DND-41 (cell line): ENCODE data around the gene STAT6.

ENCODE experiments used
- ATAC-seq: fragments of 200-7000 bp; cut with Tn5 transposase; 3 replicates; pipeline ENCODE4 v1.9.1; 2021; ENCODE audit warnings: low read depth; ENCODE audit not compliant: insufficient read depth
- DNase-seq: peaks from one replicate; pipeline ENCODE4 v3.0.0-alpha.2; 2020
- H2AFZ ChIP-seq: 2 replicates; pipeline ENCODE4 v1.6.0; 2012; ENCODE audit warnings: low read depth, low read length
- H3K27ac ChIP-seq: 2 replicates; pipeline ENCODE4 v1.5.1; 2012; ENCODE audit warnings: low read length, inconsistent platforms
- H3K27me3 ChIP-seq: fragments of 200-600 bp; sonication (generic); 2 replicates; pipeline ENCODE4 v1.6.0; 2012; ENCODE audit warnings: low read length, mild to moderate bottlenecking, inconsistent platforms; ENCODE audit not compliant: insufficient read depth, poor library complexity
- H3K36me3 ChIP-seq: 2 replicates; pipeline ENCODE4 v1.5.1; 2012; ENCODE audit warnings: low read length, inconsistent platforms; ENCODE audit not compliant: insufficient read depth
- H3K4me1 ChIP-seq: 2 replicates; pipeline ENCODE4 v1.5.1; 2012; ENCODE audit warnings: mild to moderate bottlenecking, low read length; ENCODE audit not compliant: insufficient read depth
- H3K4me2 ChIP-seq: 2 replicates; pipeline ENCODE4 v1.6.0; 2012; ENCODE audit warnings: mild to moderate bottlenecking, moderate library complexity, low read length, inconsistent platforms; ENCODE audit not compliant: insufficient read depth
- H3K4me3 ChIP-seq, 2 experiments: fragments of 200-600 bp in 1 of 2; shearing (Covaris generic) in 1 of 2; 2 replicates each; pipeline ENCODE4 v1.5.1; 2012 to 2016; ENCODE audit warnings: inconsistent platforms in 2 of 2, low read length in 2 of 2, mild to moderate bottlenecking in 2 of 2, low read depth in 1 of 2, moderate library complexity in 1 of 2
- H3K79me2 ChIP-seq: 2 replicates; pipeline ENCODE4 v1.6.0; 2012; ENCODE audit warnings: low read length, inconsistent platforms; ENCODE audit not compliant: insufficient read depth
- H3K9ac ChIP-seq: 2 replicates; pipeline ENCODE4 v1.6.0; 2012; ENCODE audit warnings: low read depth, mild to moderate bottlenecking, inconsistent platforms, low read length, moderate library complexity
- H3K9me3 ChIP-seq: 2 replicates; pipeline ENCODE4 v1.5.1; 2012; ENCODE audit warnings: low read length, moderate library complexity, mild to moderate bottlenecking, inconsistent platforms; ENCODE audit not compliant: insufficient read depth, severe bottlenecking
- H4K20me1 ChIP-seq: 2 replicates; pipeline ENCODE4 v1.6.0; 2012; ENCODE audit warnings: low read length; ENCODE audit not compliant: insufficient read depth
- CTCF ChIP-seq: IDR thresholded peaks from 2 replicates; pipeline ENCODE4 v1.5.1; 2012; ENCODE audit warnings: borderline replicate concordance, low read length, moderate library complexity, mild to moderate bottlenecking; ENCODE audit not compliant: poor library complexity, severe bottlenecking; ENCODE audit errors: extremely low read depth
- EZH2 ChIP-seq: IDR thresholded peaks from 3 replicates; pipeline ENCODE4 v1.6.1; 2012; ENCODE audit warnings: borderline replicate concordance, low read depth, mild to moderate bottlenecking, moderate library complexity, low read length, inconsistent platforms; ENCODE audit not compliant: severe bottlenecking

STAT6 gene

DNA sequence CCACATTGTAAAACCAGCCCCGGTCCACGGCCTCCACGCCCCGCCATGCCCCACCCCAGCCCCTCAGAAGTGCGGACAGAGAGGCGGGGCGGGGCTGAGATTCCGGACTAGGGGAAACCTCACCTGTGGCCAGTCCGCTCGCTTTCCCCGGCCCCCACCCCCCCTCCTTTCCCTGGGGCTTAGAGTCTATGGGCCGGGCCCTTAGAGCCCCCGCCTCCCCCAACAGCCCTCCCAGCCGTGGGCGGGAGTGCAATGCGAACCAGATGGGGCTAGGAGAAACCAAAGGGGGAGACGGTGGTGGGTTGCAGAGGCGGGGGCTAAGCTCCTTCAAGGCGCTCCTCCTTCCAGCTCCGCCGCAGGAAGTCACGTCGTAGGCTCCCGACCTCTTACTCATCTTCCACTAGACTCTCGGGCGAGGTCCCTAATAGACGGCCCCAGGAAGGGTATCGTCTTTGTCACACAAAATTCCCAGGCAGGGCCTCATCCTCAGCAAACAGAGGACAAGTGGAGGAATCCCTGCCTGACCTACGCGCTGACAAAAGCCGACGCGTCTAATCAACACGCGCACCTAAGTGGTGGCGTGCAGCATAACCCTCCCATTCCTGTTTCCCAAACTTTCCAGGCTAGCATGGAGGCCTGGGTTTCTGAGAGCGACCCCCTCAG, 23.3 kb downstream of the STAT6 start:
- H4K20me1 ChIP-seq, result peaks cover 7% of the 10 kb centered on the region
- ATAC-seq (peak; percentile 69), DNase-seq (peak; percentile 95)
- H3K79me2 ChIP-seq, result peaks cover 11% of the 10 kb centered on the region
- peaks cover 20% of the 10 kb centered on the region for H3K36me3 ChIP-seq
- peak overlapping the region; percentile 100 for H3K27ac ChIP-seq
- no peaks in the 10 kb centered on the region for H3K27me3 ChIP-seq
- H2AFZ ChIP-seq, result peak overlapping the region; percentile 94
- peaks cover 35% of the 10 kb centered on the region for H3K4me1 ChIP-seq
- H3K4me3 ChIP-seq, result peak overlapping the region; percentile 65 to 76
- TF ChIP-seq CTCF (no peak), EZH2 (no peak)
- H3K9ac ChIP-seq, result peak overlapping the region; percentile 95
- no peaks in the 10 kb centered on the region for H3K9me3 ChIP-seq
- peak overlapping the region; percentile 99 for H3K4me2 ChIP-seq

DNA sequence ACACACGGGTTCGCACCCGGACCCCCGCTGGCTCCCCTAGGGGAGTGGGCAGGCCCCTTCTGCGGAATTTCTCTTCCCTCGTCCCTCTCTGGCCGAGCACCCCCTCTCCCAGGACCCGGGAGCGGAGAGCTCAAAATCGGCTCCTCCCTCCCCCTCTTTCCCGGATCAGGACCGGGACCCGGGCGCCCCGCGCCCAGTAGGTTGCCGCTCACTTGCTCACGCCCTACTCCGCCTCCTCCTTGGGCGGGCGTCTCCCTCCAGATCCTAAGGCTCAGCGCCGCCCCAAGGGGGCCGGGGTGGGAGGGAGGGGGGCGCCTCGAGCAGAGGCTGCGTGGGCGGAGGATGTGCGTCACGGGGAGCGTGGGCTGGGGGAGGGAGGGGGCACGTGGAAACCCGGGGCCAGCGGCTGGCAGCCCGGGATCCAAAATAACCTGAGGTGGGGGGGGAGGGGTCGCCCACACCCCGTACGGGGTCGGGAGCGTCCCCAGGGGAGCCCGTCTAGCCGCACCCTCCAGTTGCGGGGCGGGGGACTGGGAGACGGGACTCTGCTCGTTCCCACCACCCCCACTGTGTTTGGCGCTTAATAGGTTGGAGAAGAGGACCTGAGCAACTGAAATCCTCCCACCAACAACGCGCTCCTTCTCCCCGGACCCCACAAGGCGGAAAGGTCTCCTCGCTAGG, 24.0 kb downstream of the STAT6 start:
- peaks cover 1% of the 10 kb centered on the region; the same call in 1 of the 2 replicates for H4K20me1 ChIP-seq
- peaks cover 35% of the 10 kb centered on the region for H3K4me1 ChIP-seq
- peak overlapping the region; percentile 99 for H3K4me2 ChIP-seq
- H3K9me3 ChIP-seq, result no peaks in the 10 kb centered on the region
- no peaks in the 10 kb centered on the region for H3K27me3 ChIP-seq
- H3K79me2 ChIP-seq, result peaks cover 11% of the 10 kb centered on the region
- H3K4me3 ChIP-seq, result peak overlapping the region; percentile 65 to 76
- H3K27ac ChIP-seq, result peak overlapping the region; percentile 100
- peak overlapping the region; percentile 95 for H3K9ac ChIP-seq
- H2AFZ ChIP-seq, result peak overlapping the region; percentile 94
- H3K36me3 ChIP-seq, result peaks cover 13% of the 10 kb centered on the region
- ATAC-seq, result peak; percentile 63
- no peak for TF ChIP-seq CTCF
- TF ChIP-seq EZH2, result no peak
- peak; percentile 93 for DNase-seq

DNA sequence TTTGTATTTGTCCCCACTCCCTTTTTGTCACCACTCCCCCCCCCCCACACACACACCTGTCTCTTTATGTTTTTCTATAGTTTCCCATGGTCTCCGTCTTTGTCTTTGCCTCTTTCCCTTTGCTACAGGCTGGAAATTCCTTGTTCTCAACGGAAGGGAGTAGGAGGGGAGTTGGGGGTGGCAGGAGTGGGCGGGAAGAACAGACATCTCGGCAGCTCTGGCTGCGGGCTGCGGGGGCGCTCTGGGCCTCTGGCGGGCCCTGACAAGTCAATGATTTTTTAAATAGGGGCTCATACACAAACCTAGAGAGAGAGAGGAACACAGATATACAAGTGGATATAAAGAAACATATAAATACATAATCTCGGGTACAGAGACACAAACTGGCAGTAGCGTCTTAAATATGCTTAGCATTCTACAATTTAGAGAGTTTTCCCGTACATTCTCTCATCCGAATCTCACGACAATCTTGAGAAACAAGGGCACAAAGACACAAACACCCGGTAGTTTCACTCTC, 24.6 kb downstream of the STAT6 start:
- no peak for TF ChIP-seq EZH2
- peak; percentile 66 for TF ChIP-seq CTCF

More for the DNA sequence above, 24.6 kb downstream of the STAT6 start:
- H2AFZ ChIP-seq, result peak overlapping the region; percentile 68
- peak; percentile 71 for DNase-seq
- no peaks in the 10 kb centered on the region for H3K27me3 ChIP-seq
- H3K4me1 ChIP-seq, result peaks cover 35% of the 10 kb centered on the region
- H3K9me3 ChIP-seq, result no peaks in the 10 kb centered on the region
- H3K79me2 ChIP-seq, result peaks cover 11% of the 10 kb centered on the region
- H3K27ac ChIP-seq, result peak overlapping the region; percentile 97
- peak; percentile 10; the same call in 1 of the 3 replicates for ATAC-seq
- peaks cover 7% of the 10 kb centered on the region; the same call in 1 of the 2 replicates for H3K36me3 ChIP-seq
- peak overlapping the region; percentile 99 for H3K4me2 ChIP-seq
- no peaks in the 10 kb centered on the region; the same call in 1 of the 2 replicates for H4K20me1 ChIP-seq
- peak overlapping the region; percentile 95 for H3K9ac ChIP-seq
- H3K4me3 ChIP-seq, result peak overlapping the region; percentile 65 to 76
